Bone marrow (tissue), 2 donors: ENCODE measurements around the gene AHCYL2.
"Not testable (repeated sequence)": the region's sequence is repeated elsewhere in the genome, so short reads cannot be mapped to it uniquely, and the experiment has no call there.

Source experiments
- DNase-seq, 2 donors: peaks; one replicate each; lab custom pipeline; 2025; lab: John Stamatoyannopoulos, UW

The AHCYL2 gene

DNA sequence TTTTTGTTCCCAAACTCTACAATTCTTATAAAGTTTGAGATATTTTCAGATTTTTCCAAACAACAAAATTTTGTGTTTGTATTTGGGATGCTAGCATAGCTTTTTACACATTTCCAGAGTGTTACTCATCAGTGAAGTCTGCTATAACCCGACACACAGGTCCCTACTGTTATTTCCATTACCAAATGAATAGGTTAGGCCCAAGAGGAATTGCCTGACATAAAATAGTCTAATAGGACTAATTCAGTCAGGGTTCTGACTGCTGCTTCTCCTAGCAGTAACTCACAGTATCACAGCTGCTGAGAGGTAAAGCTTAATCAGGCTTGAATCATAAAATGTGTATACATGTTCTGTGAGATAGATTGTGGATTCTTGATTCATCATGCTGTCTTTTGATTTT lies 160.3 kb downstream of the AHCYL2 start:
- no peak for DNase-seq

DNA sequence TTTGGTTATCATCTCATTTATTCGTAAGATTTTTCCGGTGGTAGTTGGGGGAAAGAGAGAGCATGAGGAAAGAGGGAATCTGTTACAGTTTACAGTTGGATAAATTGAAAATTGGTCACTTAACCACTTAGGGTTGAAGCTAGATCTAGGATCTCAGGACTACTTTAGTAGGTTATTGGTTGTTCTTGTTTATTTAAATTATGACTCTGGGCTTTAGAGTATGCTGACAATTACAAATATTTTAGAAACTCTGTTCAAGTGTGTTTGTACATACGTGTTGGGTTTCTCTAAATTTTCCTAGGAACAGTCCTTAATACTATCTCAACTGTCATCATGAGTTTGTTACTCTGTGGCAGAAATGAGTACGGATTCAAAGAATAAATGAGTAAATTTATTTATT lies 160.8 kb downstream of the AHCYL2 start:
- DNase-seq = no peak

DNA sequence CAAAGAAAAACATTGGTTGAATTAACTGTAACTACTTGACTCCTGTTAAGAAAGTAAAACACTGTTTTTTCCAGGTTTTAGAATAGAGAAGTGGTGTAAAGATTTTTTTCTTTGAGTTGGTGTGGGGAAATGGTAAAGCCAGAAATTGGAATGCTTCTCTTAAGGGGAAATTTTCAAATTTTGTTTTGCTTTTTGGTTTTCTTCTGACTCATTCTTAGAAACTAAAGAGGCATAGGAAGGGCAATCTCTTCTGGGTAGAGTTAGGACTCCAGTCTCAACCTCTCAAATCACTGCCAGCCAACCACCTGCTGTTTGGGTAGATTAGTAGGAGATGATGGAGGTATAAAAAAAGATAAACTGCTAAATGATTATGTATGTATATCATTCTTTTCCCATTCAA lies 161.7 kb downstream of the AHCYL2 start:
- no peak for DNase-seq

DNA sequence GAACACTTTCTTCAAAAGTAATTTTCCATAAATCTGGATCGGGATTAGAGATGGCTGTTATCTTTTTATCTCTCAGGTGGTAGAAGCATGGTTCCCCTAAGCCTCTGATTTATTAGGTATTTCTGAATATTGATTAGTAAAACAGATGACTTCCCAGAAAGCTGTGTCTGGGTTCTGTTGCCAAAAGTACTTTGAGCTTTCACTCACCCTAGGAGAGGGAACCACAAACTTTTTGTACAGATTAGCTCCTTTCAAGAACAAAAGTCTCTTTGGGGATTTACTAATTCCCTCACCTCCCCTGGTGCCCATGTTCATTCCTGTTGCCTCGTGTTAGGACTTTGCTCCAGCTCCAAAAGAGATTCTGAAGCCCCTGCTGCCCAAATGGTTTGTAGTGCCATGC lies 162.7 kb downstream of the AHCYL2 start:
- DNase-seq = no peak

DNA sequence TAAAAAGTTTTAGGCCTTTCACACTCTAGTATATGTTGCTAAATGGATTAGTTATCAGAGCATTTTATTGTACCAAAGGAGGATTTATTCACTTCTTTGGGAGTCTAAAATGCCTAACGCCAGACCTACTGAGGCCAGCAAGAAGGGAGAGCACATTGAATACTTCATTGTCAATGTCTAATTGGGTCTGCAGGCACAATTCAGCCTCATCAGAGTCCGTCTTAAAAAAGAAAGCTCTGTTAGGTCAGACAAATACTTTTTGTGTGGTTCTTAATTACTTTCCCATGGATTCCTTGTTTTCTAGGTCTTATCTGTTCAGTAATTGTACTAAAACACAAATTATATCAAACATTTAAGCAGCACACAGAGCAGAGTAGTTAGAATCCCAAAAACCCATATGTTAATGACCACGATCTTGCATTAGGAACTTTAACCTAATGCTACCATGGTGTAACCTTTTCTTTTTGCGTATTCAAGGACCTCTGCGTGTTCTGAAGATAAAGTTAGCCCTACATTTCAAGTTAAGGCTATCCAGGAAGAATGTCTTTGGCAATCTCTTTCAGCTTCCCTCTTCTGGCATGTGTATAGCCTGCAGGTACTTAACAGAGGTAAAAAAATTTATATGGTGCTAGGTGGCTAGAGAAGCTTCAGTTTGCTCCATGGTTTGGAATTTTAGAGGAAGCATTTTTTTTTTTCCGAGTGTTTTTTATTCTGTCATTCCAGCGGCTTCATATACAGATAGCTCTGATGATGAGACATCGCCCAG lies 163.7 kb downstream of the AHCYL2 start:
- no peak for DNase-seq

DNA sequence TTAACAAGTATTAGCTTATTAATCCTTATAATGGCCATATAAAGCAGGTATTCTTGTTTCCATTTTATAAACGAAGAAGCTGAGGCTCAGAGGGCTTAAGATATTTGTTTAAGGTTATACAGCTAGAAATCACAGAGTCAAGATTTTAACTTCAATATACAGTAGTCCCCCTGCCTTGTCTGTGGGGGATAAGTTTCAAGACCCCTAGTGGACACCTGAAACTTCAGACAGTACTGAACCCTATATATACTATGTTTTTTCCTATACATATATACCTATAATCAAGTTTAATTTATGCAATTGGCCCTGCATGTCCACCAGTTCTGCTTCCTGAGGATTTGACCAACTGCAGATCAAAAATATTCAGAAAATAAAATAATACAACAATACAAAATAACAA lies 165.0 kb downstream of the AHCYL2 start:
- DNase-seq = no peak

DNA sequence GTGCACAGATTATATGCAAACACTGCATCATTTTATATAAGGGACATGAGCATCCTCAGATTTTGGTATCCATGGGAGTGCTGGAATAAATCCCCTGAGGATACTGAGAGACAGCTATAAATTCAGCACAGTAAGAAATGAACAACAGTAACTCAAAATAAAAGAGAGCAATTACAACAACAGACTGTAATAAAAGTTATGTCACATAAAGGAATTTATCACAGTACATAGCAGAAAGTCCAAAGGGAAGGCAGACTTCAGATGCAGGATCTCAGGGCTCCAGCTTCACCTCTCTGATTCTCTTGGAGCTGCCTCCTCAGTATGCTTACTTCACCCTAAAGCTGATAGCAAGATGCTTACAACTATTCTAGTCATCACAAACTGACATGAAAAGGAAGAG lies 165.5 kb downstream of the AHCYL2 start:
- no peak for DNase-seq

DNA sequence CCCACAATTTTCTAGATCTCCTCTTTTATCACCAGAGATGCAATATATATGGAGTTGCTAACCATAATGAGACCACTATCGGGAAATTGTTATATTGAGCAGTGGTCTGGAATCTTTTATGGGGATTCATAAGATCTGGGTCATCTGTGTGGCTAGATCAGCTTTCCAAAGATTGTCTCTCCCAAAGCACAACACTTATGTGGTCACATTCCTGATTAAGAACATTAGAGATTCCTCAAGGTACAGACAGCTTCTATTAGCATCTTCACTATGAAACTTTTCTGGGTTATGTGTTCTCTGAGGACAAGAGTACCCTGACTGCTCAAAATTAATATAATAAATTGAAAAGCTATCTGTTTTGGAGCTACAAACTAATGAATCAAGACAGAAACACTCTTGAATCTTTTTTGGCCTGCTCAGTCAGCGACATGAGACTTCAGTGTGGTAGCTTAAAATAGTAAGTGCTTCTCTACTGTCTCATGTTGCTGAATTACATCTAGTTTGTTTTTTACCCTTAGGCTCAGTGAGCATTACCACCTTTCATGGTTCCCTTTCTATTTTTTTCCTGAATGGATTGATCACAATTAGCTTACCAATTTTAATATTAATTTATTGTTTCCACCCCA lies 166.8 kb downstream of the AHCYL2 start:
- DNase-seq = no peak

DNA sequence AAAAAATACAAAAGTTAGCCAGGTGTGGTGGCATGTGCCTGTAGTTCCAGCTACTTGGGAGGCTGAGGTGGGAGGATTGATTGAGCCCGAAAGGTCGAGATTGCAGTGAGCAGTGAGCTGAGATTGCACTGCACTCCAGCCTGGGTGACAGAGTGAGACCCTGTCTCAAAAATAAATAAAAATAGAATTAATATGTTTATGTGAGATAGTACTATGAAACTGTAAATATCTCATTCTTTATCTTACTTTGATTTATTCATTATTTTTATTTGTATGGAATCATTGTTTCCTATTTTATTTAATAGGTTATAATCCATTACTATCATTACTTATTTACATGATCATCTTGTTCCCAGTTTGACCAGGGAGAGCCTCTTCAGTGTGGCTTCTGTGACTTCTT lies 168.4 kb downstream of the AHCYL2 start:
- DNase-seq = no peak

DNA sequence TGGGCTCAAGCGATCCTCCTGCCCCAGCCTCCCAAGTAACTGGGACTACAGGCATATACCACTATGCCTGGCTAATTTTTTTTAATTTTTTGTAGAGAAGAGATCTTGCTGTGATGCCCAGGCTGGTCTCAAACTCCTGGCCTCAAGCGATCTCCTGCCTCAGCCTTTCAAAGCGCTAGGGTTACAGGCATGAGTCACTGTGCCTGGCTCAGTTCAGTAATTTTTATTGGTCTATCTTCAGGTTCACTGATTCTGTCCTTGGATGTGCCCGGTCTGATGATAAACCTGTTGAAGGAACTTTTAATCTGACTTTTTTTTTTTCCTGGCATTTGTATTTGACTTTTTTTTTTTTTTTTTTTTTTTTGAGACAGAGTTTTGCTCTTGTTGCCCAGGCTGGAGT lies 169.3 kb downstream of the AHCYL2 start:
- no peak for DNase-seq

DNA sequence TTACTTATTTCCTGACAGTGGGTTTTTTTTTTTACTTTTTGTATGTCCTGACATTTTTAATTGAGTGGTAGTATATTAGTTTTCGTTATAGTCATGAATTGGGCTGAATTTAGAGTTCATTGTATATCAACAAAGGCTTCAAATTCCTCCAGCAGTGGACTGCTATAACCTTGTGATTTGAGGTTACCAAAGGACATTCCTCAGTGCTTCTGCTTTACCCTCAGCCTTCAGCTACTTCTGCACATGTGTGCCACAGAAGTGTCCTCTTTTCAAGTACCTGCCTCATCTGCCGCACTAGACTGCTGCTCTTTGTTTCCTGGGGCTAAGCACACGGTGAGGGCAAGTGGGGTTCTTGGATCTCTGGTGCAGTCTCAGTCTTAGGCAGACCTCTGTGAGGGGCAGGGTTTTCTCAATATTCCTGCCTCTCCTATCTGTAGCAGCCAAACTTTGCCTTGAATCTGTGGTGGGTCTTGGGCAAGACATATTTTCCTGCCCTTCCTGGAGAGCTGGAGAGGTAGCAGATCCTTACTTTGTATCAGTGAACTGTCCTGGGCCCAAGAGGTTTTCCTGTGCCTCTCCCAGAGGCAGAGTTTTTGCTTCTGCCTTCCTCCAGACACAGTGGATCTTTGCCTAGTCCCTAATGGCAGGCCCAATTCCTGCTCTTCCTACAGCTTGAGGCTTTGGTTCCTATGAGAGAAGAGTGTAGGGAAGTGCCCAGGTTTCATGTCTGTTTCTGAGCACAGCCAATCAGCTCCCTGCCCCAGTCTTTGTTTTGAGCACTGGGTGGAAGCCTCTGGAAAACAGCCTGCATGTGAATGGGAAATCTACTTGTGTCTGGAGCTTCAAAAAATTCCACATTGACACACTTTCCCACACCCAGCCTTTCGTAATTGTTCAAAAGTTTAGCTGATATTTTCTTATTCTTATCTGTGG lies 170.4 kb downstream of the AHCYL2 start:
- no peak for DNase-seq

DNA sequence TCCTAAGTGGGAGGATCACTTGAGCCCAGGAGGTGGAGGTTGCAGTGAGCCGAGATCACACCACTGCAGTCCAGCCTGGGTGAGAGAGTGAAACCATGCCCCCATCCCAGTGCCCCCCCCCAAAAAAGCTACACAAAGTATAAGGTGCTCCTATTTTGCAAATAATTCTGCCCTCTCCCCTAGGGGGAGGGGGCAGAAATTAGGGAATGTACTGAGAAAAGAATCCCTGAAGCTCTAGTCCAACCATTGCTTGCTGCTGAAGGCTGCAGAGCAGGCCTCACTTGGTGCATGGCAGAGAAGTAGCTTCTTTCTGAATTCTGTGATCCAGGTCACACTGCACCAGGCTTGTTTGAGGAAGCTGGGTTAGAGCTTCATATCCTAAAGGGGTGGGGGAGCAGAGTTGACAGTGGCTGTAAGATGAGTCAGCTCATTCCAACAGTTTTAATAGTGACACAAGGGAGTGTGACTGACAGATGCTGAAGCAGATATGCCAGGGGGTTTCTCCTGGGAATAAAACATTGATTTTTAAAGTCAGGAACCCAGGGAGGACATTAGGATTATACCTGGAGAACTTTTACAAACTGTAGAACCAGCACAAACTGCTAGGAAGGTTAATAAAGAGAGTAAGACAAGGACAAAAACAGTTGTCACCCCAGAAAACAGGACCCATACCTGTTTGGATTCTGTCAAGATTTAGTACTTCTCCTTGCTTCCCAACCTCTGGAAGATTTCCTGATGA lies 176.6 kb downstream of the AHCYL2 start:
- DNase-seq = peak in 1 of 2 donors; percentile 88

DNA sequence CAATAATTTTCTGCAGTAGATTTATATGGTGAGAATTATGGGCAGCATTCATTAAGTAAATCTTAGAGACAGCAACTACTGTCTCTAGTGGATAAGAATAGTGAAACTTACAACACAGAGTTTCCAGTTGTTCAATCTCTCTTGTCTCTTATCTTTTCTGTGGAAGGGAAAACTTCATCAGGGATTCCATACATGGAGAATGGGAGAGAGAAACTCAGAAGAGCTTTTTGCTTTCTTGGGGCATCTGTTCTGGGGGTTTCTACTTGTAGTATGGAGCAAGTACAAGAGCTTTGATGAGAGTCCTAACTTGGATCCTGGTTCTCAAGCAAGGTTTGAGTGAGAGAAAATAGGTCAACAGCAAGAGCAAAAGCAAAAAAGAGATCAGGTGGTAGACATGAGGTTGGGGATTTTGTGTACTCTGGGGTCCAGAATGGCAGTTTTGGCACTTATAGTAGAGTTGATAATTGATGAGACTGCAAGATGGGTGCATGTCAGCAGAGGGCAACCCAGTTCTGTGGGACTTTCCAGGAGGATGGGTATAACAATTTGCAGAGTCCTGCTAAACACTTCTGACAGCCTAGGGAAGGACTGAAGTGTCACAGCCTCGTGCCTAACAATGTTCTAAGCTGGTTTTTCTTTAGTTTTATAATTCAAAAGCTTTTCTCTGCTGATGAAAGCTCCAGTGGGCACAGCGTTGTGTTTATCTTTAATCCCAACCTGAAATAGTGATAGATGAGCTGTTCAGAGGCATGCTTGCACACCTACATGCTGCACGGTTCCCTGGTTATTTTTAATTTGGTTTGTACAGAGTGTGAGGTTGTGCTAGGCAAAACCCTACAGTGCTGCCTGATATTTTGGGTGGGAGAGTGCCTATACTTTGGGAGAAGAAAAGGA lies 177.4 kb downstream of the AHCYL2 start:
- DNase-seq = no peak

DNA sequence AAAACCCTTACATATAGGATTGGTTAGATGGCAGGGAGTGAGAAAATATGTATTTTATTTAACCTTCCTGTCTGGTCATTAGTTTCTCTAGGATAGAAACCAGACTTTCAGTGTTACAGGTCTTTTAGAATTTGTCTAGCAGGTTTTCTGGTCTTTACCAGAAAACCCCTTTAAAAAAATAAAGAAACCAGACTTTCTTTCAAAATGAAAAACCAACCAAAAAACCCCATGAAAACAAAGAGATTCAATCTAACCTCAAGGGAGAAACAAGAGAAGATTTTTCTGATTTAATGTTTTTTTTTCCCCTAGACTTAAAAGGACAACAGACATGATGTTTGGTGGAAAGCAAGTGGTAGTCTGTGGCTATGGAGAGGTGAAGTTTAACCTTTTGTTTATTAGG lies 180.7 kb downstream of the AHCYL2 start:
- DNase-seq = no peak

DNA sequence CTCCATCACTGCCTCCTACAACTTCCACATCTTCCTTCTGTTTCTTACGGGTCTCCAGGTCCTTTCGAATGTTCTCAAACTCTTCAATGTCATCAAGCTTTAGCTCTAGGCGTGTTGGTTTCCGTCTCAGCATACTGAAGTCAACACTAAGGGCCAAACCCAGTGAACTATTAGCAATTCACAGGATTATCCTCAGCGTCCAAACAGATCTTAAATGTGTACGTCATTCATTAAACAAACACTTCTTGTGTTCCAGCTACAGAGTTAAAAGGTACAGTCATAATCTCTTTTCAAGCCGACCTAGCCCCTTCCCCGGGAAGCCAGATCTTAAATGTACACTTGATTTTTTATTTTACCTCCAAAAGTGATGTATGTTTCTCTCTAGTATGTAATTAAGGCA lies 185.4 kb downstream of the AHCYL2 start:
- not testable (repeated sequence) for DNase-seq

DNA sequence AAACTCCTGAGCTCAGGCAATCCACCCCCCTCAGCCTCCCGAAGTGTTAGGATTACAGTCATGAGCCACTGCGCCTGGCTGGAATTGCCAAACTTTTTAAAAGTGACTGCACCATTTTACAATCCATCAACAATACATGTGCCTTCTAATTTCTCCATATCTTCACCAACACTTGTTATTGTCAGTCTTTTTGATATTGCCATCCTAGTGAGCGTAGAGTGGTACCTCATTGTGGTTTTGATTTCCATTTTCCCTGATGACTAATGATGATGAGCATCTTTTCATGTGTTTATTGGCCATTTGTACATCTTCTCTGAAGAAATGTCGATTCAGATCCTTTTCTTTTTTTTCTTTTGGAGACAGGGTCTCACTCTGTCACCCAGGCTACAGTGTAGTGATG lies 187.7 kb downstream of the AHCYL2 start:
- no peak for DNase-seq

DNA sequence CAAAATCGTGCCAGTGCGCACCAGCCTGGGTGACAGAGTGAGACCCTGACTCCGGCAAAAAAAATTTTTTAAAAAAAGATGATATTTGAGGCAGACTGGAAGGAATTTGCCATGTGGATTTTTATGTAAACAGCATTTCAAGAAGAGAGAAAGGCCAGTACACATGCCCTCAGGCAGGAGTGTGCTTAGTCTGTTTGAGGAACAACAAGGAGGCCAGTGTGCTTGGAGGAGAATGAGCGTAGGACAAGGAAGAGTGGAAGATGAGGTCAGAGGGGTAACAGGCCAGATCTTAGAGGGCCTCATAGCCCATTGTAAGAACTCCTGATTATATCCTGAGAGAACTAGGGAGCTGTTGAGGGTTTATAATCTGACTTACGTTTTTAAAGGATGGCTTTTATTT lies 192.2 kb downstream of the AHCYL2 start:
- no peak for DNase-seq

DNA sequence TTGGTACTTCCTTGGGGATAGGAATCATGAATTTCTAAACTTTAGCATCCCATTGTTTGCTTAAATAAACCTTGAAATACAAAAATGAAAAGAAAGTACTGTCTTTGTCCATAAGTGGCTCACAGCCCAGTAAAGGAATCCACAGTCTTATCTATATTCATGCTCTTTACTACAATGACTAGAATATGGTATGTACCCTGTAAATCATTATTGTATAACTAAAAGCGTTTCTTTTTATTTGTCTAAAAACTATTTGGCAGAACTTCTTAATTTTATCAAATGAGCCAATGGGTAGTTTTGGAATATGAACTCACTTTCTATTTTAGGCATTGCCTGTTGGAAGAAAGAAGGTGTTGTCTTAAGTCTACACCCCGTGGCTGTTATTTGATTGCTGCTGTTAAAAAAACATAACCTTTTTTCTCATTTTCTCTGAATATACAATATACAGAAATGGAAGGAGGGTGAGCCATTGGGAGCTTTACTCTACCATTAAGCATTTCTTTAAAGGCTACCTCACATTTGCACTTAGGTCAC lies 197.0 kb downstream of the AHCYL2 start:
- DNase-seq = no peak

DNA sequence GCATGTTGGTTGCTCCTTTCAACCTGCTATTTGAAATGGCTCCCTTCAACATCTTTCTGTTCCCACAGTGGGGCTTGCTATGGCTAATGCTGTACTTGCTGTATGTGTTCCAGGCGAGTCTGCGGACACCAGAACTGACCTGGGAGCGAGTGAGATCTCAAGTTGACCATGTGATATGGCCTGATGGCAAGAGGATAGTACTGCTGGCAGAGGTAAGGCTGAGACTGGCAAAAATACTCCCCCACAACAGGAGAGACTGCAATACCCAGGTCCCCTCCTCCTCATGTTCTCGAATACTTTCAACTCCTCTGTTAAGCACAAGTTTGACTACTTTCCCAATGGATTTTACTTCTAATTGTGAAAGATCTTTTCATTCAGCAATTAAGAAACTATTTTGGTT lies 197.9 kb downstream of the AHCYL2 start:
- DNase-seq = no peak

DNA sequence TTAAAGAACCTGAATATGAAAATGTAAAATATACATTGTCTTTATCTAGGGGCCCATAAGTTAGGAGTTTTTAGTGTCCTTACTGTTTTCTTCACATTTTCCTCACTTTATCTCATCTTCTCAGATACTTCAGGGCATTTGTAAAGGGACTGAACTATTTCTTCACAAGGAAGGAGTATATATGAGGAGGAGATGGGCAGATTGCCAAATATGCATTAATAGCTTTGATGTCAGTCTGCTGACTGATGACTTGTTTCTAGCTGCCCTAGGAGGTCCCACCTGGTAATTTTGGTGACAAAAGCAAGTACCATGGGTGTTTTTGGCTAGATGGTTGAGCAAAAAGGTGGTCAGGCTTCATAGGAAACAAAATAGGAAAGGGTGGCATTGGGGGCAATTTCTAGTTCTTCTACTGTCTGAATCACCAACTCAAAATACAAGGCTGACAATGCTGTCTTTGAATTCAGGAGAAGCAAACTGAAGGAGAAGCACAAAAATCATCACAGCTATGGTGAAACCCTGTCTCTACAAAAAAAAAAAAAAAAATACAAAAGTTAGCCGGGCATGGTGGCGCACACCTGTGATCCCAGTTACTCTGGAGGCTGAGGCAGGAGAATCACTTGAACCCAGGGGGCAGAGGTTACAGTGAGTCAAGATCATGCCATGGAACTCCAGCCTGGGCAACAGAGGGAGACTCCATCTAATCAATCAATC lies 199.0 kb downstream of the AHCYL2 start:
- DNase-seq = no peak
